HUES48 (cell line): Measurements from ENCODE around the gene TMEM181.
"Not testable (repeated sequence)": the region's sequence is repeated elsewhere in the genome, so short reads cannot be mapped to it uniquely, and the experiment has no call there.

Experiments used
- H3K27ac ChIP-seq: one replicate; pipeline ENCODE4 v1.7.0; 2013; ENCODE audit warnings: low read depth, low read length, inconsistent platforms
- H3K27me3 ChIP-seq: 2 replicates; pipeline ENCODE4 v1.6.1; 2013; ENCODE audit warnings: mild to moderate bottlenecking, low read length; ENCODE audit not compliant: control insufficient read depth, insufficient read depth
- H3K36me3 ChIP-seq: 2 replicates; pipeline ENCODE4 v1.6.1; 2013; ENCODE audit warnings: low read length; ENCODE audit not compliant: control insufficient read depth, insufficient read depth
- H3K4me1 ChIP-seq: 2 replicates; pipeline ENCODE4 v1.6.1; 2013; ENCODE audit warnings: mild to moderate bottlenecking, low read length; ENCODE audit not compliant: control insufficient read depth, insufficient read depth
- H3K4me3 ChIP-seq: 2 replicates; pipeline ENCODE4 v1.5.1; 2013; ENCODE audit warnings: mild to moderate bottlenecking, low read depth, low read length
- H3K9ac ChIP-seq: 2 replicates; pipeline ENCODE4 v1.6.1; 2013; ENCODE audit warnings: mild to moderate bottlenecking, low read depth, low read length, moderate library complexity
- H3K9me3 ChIP-seq: 2 replicates; pipeline ENCODE4 v1.6.1; 2013; ENCODE audit warnings: low read length; ENCODE audit not compliant: control insufficient read depth, insufficient read depth

The TMEM181 gene

DNA sequence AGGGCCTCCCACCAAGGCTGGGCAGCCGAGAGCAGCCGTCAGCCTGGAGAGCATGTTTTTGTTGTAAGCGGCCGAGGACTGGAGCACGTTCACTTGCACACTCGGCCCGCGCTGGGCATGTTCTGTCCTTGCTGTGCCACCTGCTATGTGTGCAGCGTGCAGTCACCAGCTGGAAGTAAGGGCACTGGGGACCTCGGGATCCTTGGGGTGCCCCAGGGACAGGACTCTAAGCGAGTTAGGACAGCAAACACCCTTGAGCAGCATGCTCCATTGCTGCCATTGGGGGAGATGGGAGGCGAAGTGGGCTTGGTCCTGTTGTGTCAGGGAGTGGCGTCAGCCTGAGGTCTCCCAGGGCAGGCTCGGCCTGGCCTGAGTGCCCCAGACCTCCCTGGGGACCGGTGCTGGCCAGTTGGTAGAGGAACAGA lies 66.0 kb downstream of the TMEM181 start:
- peaks cover 74% of the 10 kb centered on the region for H3K36me3 ChIP-seq
- no peak overlapping the region for H3K9ac ChIP-seq
- H3K27me3 ChIP-seq, result no peaks in the 10 kb centered on the region
- H3K9me3 ChIP-seq, result no peaks in the 10 kb centered on the region
- H3K4me3 ChIP-seq, result no peak overlapping the region
- H3K27ac ChIP-seq, result no peak overlapping the region
- H3K4me1 ChIP-seq, result peaks cover 5% of the 10 kb centered on the region; the same call in 1 of the 2 replicates

GRCh38 chr6:158626360-158627167 lies 66.7 kb downstream of the TMEM181 start:
- Histone ChIP-seq H3K9ac (no peak overlapping the region), H3K27ac (no peak overlapping the region), H3K36me3 (peaks cover 74% of the 10 kb centered on the region), H3K4me1 (peaks cover 5% of the 10 kb centered on the region; the same call in 1 of the 2 replicates), H3K4me3 (no peak overlapping the region), H3K9me3 (no peaks in the 10 kb centered on the region), H3K27me3 (no peaks in the 10 kb centered on the region)

GRCh38 chr6:158627168-158627939 lies 67.5 kb downstream of the TMEM181 start:
- no peaks in the 10 kb centered on the region for H3K27me3 ChIP-seq
- H3K4me3 ChIP-seq, result no peak overlapping the region
- H3K4me1 ChIP-seq, result peaks cover 5% of the 10 kb centered on the region; the same call in 1 of the 2 replicates
- no peak overlapping the region for H3K27ac ChIP-seq
- H3K9ac ChIP-seq, result no peak overlapping the region
- no peaks in the 10 kb centered on the region for H3K9me3 ChIP-seq
- H3K36me3 ChIP-seq, result peaks cover 75% of the 10 kb centered on the region

- Histone ChIP-seq H3K27ac (no peak overlapping the region), H3K9me3 (no peaks in the 10 kb centered on the region)
Observed at GRCh38 chr6:158627940-158628211, 68.0 kb downstream of the TMEM181 start.

GRCh38 chr6:158628542-158628941 lies 68.7 kb downstream of the TMEM181 start:
- Histone ChIP-seq H3K36me3 (peaks cover 76% of the 10 kb centered on the region), H3K9me3 (no peaks in the 10 kb centered on the region), H3K4me1 (peaks cover 5% of the 10 kb centered on the region; the same call in 1 of the 2 replicates), H3K9ac (no peak overlapping the region), H3K4me3 (no peak overlapping the region), H3K27me3 (no peaks in the 10 kb centered on the region), H3K27ac (no peak overlapping the region)

More at GRCh38 chr6:158627940-158628211, 68.0 kb downstream of the TMEM181 start:
- no peak overlapping the region for H3K9ac ChIP-seq
- H3K4me1 ChIP-seq, result peaks cover 5% of the 10 kb centered on the region; the same call in 1 of the 2 replicates
- H3K27me3 ChIP-seq, result no peaks in the 10 kb centered on the region
- peaks cover 72% of the 10 kb centered on the region for H3K36me3 ChIP-seq
- no peak overlapping the region for H3K4me3 ChIP-seq

- H3K4me3 ChIP-seq, result no peak overlapping the region
- H3K36me3 ChIP-seq, result peaks cover 85% of the 10 kb centered on the region
- no peaks in the 10 kb centered on the region for H3K27me3 ChIP-seq
- peaks cover 5% of the 10 kb centered on the region; the same call in 1 of the 2 replicates for H3K4me1 ChIP-seq
- H3K9ac ChIP-seq, result no peak overlapping the region
- no peaks in the 10 kb centered on the region for H3K9me3 ChIP-seq
- H3K27ac ChIP-seq, result no peak overlapping the region
Observed at GRCh38 chr6:158629367-158630221, 69.7 kb downstream of the TMEM181 start.

DNA sequence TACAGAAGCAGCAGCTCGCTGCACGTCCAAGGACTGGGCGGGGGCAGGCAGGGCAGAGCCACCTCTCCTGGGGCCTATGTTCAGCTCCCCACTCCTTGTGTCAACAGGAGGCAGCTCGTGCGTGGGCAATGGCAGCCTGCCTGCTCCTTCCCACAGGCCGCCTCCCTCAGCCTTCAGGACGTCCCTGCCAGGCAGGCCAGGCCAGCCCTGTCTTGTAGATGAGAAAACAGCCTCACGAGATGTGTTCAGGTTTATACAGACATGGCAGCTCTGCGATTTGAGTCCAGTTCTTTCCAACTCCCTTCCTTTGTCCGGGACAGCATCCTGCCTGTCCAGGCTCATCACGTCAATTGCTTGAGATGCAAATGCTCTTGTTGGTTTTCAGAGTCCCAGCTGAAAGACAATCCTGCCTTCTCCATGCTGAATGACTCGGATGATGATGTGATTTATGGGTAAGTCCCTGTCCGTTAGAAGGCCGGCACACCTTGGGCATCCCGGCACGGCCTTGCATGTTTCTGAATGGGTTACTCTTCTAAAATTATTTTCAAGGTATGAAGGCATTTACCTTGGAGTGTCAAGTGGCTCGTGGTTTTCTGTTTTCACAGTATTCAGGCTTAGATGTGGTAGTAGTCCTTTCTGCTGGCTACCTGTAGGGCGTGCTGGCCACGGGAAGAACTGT lies 71.2 kb downstream of the TMEM181 start:
- Histone ChIP-seq H3K4me1 (peaks cover 5% of the 10 kb centered on the region; the same call in 1 of the 2 replicates), H3K4me3 (no peak overlapping the region), H3K27me3 (no peaks in the 10 kb centered on the region), H3K9ac (no peak overlapping the region), H3K36me3 (peaks cover 84% of the 10 kb centered on the region), H3K9me3 (no peaks in the 10 kb centered on the region), H3K27ac (no peak overlapping the region)

GRCh38 chr6:158631678-158632537 lies 72.0 kb downstream of the TMEM181 start:
- no peaks in the 10 kb centered on the region for H3K27me3 ChIP-seq
- peaks cover 84% of the 10 kb centered on the region for H3K36me3 ChIP-seq
- H3K27ac ChIP-seq, result no peak overlapping the region
- H3K4me3 ChIP-seq, result no peak overlapping the region
- no peaks in the 10 kb centered on the region for H3K9me3 ChIP-seq
- peaks cover 5% of the 10 kb centered on the region; the same call in 1 of the 2 replicates for H3K4me1 ChIP-seq
- H3K9ac ChIP-seq, result no peak overlapping the region

- not testable (repeated sequence) for H3K4me3 ChIP-seq, H3K9ac ChIP-seq, H3K27ac ChIP-seq, H3K27me3 ChIP-seq, H3K4me1 ChIP-seq, H3K9me3 ChIP-seq
- peaks cover 80% of the 10 kb centered on the region for H3K36me3 ChIP-seq
Observed at GRCh38 chr6:158632538-158633119, 72.7 kb downstream of the TMEM181 start.
